HPDE6-E6E7 (cell line): ENCODE results near the gene MYO1E.
"Not testable (repeated sequence)": the region's sequence is repeated elsewhere in the genome, so short reads cannot be mapped to it uniquely, and the experiment has no call there.

Source experiments
- DNase-seq: peaks from one replicate; pipeline ENCODE4 v3.0.0; 2011; ENCODE audit warnings: missing footprints; ENCODE audit errors: extremely low spot score

MYO1E gene

GRCh38 chr15:59372352-59373211, at the start of gene MYO1E:
TSS of gene MYO1E (minus strand) at chr15:59372871. CDS start at chr15:59372500, 371 bp downstream.
- DNase-seq: peak; percentile 96

DNA sequence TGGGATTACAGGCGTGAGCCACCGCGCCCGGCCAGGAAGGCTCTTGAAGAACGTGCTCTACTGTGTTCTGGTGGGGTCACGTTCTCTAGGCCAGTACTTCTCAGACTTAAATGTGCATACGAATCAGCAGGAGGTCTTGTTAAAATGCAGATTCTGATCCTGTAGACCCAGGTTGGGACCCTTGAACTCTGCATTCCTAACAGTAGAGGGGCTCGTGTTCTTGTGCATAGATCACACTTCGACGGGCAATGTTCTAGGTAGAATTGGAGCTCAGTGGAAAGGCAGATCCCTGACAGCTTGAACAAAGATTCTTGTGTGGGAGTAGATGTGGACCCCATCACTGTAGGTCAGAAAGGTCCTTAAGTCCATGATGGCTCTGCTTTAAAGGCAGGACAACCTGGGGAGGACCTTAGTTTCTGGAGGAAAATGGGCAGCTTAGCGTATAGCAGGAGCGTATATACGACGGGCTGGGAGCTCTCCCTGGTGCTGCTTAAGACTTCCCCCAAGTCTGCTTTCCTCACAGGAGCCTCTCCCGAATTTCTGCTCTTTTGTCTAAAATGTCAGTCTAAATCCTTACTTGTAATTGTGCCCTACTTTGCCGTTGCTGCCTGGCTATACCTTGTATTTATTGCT, 48.4 kb upstream of the MYO1E start:
- no peak for DNase-seq

GRCh38 chr15:59420108-59420507, 47.4 kb upstream of the MYO1E start:
- no peak for DNase-seq

DNA sequence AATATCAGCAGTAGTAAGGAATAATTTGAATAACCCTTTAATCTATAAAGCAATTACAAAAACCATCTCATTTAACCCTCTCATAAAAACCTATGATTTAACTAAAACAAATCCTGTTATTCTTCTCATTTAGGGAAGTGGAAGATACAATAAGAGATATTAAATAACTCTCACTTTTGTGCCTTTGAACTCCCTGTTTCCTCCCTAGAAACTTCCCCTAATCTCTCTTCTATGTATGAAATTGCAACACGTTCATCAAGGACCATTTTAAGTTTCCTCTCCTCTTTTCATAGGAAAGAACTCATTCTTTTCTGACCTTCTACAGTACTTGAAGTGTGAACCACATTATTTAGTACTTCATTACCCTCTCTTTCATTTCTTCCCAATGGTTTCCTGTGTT, 46.5 kb upstream of the MYO1E start:
- no peak for DNase-seq

GRCh38 chr15:59416816-59417215, 44.1 kb upstream of the MYO1E start:
- no peak for DNase-seq

DNA sequence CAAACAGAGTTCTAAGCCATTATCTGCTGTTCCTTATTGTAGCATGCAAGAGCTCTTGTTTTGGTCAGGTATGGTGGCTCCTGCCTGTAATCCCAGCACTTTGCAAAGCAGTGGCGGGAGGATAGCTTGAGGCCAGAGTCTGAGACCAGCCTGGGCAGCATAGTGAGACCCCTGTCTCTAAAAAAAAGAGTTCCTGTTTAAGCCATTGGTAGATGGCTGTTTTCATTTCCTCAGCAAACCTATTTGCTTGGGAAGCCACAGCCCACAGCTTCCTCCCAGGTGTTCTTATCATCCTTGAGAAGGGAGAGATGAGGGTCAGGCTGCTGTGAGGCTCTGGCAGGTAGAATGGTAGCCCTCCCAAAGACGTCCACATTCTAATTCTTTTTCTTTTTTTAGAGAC, 40.9 kb upstream of the MYO1E start:
- no peak for DNase-seq

DNA sequence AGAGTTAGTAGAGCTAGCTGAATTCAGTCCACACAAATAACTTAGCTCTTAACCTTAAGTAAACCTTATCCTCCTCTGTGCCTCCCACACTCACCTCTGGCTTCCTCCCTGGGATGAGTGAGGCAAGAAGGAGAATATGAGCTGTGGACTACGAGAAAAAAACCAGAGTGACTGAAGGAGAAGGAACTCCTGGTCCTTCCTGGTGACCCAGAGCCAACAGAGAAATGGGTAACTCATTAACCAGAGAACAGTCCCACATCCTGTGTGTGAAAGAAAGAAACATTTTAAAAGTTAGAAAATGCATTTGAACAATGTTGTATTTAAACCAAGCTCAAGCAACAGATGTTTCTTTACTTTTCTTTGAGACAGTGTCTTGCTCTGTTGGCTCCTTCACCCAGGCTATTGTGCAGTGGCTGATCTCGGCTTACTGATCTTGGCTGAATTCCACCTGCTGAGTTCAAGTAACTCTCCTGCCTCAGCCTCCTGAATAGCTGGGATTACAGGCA, 37.8 kb upstream of the MYO1E start:
- DNase-seq: no peak

GRCh38 chr15:59407946-59408345, 35.3 kb upstream of the MYO1E start:
- DNase-seq: no peak

DNA sequence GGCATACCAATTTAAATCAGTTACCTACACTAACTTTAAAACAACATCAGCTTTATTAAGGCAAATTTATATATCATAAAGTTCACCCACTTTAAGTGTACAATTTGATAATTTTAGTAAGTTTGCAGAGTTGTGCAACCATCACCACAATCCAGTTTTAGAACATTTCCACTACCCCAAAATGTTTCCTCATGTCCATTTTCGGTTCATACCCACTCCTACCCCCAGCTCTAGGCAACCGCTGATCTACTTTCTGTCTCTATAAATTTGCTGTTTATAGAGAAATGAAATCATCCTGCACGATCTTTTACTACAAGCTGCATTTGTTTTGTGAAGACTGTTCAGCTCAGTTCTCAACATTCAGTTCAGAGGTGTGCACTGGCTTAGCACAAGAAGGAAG, 33.8 kb upstream of the MYO1E start:
- DNase-seq: no peak

DNA sequence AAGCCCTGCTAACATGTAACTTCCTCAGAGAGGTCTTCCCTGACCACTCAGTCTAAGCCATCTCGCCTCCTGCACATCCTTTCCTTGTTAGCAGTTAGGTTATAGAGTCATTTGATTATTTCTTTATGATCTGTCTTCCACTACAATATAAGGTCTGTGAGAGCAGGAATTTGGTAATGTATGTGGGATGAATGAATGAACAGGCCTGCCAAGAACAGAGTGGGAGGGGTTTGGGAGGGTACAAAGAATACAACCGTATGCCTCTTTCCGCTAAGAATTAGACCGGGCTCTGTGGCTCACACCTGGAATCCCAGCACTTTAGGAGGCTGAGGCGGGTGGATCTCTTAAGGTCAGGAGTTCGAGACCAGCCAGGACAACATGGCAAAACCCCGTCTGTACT, 32.4 kb upstream of the MYO1E start:
- DNase-seq: no peak

- DNase-seq: no peak
Observed at GRCh38 chr15:59401824-59402569, 29.3 kb upstream of the MYO1E start.

GRCh38 chr15:59401051-59401823, 28.6 kb upstream of the MYO1E start:
- not testable (repeated sequence) for DNase-seq

DNA sequence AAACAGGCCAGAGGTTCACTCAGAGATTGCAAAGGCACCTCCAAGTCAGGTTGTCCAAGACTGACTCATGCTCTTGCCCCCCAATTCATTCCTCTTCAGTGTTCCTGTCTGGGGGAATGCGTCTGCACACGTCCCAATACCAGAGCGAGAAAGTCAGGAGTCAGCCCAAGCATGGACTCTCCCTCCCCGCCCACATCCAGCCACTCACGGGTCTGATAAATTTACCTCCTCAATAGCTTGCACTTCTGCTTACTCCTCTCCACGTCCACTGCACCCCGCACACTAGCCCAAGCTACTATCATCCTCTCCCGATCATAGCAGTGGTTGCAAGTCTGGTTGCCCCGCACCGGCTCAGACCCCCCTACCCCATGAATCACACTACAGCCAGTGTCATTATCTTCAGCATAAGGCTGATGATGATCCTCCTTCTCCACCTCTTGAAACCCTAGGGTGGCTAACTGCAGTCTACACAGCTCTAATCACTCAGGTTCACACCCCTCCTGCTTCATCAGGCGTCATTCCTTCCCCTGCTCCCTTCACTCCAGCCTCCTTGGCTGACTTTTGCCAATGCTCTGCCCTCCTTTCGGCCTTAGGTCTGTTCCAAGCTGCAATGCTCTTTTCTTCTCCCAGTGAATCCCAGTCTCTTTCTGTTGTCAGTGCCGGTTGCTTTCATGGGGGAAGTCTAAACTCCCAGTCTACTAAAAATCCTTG, 27.6 kb upstream of the MYO1E start:
- DNase-seq: no peak

DNA sequence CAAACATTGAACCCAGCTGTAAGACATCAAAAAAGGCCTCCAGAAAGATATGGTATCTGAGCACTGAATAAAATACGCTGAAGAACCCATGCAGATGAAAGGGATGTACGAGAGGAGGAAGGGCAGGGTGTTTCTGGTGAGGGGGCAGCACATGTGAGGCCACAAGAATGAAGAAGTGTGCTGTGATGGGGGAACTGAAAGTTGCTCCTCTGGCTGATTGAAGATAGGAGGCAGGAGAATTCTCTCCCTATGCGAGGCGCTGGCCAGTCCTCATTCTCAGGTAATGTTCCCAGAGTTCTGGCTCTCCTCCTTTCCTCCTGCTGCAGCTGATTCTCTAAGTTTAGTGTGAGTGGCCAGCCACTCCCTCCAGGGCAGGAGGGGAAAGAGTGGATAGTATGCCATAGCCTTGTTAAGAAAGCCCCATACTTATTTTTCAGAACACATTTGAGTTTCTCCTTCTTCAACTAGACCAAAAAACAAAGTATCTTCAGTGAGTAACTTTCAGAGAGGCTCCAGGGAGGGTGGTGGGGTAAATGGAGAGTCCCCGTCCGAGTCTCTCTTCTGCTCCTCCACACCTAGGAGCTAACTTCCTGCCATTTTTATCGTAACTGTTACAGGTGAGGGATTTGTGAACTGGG, 26.9 kb upstream of the MYO1E start:
- DNase-seq: no peak

DNA sequence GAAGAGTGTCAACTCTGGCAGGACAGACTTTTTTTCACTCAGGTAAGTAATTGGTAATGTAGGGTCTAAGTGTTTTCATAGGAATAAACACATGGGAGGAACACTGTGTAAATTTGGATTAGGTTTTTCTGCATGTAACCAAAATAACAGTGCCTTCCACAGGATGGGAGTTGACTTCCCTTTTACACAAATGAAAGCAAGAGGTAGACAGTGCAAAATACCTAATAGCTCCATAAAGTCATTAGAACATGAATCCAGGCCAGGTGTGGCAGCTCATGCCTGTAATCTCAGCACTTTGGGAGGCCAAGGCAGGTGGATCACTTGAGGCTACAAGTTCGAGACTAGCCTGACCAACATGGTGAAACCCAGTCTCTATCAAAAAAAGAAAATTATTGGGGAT, 25.5 kb upstream of the MYO1E start:
- no peak for DNase-seq

DNA sequence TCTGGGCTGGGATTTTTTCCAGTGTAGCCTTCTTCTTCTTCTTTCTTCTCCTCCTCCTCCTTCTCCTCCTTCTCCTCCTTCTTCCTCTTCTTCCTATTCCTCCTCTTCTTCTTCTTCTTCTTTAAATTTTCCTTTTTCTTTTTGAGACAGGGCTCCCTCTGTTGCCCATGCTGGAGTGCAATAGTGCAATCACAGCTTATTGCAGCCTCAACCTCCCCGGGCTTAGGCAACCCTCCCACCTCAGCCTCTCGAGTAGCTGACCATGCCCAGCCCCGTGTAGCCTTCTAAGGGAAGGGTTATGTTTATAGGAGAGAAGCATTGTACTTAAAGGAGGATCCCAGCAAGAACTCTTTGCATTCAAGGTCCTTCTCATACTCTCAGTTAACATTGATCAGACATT, 24.0 kb upstream of the MYO1E start:
- DNase-seq: no peak

GRCh38 chr15:59396211-59396610, 23.5 kb upstream of the MYO1E start:
- DNase-seq: no peak

- DNase-seq: no peak
Observed at GRCh38 chr15:59394166-59394661, 21.5 kb upstream of the MYO1E start.

DNA sequence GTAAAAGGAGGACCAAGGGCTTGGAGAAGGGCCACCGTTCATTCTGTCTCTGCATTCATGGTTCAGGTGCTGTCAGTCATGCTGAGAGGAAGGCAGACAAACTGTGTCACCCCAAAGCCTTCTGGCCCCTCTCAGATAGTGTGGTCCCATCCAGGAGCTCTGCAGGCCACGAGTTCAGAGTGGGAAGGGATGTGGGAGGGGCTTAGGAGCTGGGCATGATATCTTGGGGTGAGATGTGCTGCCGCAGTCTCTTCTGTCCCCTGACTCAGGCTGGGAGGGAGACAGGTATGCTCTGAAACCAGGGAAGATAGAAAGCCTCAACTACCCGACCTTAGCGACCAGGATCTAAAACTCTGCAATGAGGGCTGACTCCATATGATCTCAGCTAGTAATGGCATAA, 19.6 kb upstream of the MYO1E start:
- DNase-seq: no peak

GRCh38 chr15:59388670-59389069, 16.0 kb upstream of the MYO1E start:
- DNase-seq: no peak
